GM06990 (cell line): ENCODE measurements around the gene UTF1.

ENCODE experiments used
- DNase-seq: peaks from one replicate; pipeline ENCODE4 v3.0.0-alpha.2; 2011; ENCODE audit not compliant: insufficient read length; ENCODE audit errors: extremely low read depth
- H3K27me3 ChIP-seq: replicated peaks from 2 replicates; pipeline ENCODE4 v1.6.0; 2011; ENCODE audit warnings: low read length; ENCODE audit not compliant: control insufficient read depth, insufficient read depth
- H3K36me3 ChIP-seq: 2 replicates; pipeline ENCODE4 v1.5.1; 2011; ENCODE audit warnings: low read length; ENCODE audit not compliant: control insufficient read depth, insufficient read depth
- H3K4me3 ChIP-seq: replicated peaks from 2 replicates; pipeline ENCODE4 v1.5.1; 2011; ENCODE audit warnings: low read depth, mild to moderate bottlenecking, control low read depth, low read length
- CTCF ChIP-seq: IDR thresholded peaks from 2 replicates; pipeline ENCODE4 v1.5.1; 2011; ENCODE audit warnings: low read length, control low read depth, mild to moderate bottlenecking, inconsistent platforms; ENCODE audit not compliant: insufficient read depth, poor library complexity, severe bottlenecking

UTF1 gene

GRCh38 chr10:133278577-133279265 lies 48.7 kb downstream of the UTF1 start:
- DNase-seq, result peak; percentile 76
- Histone ChIP-seq H3K4me3 (no peak overlapping the region), H3K36me3 (peaks cover 17% of the 10 kb centered on the region), H3K27me3 (no peaks in the 10 kb centered on the region)
- TF ChIP-seq CTCF, result no peak

GRCh38 chr10:133279326-133280226 lies 49.6 kb downstream of the UTF1 start:
- H3K36me3 ChIP-seq, result peaks cover 17% of the 10 kb centered on the region
- DNase-seq, result no peak
- H3K4me3 ChIP-seq, result no peak overlapping the region
- H3K27me3 ChIP-seq, result no peaks in the 10 kb centered on the region
- no peak for TF ChIP-seq CTCF

GRCh38 chr10:133280391-133281059 lies 50.5 kb downstream of the UTF1 start:
- Histone ChIP-seq H3K36me3 (peaks cover 25% of the 10 kb centered on the region), H3K4me3 (no peak overlapping the region), H3K27me3 (no peaks in the 10 kb centered on the region)
- no peak for TF ChIP-seq CTCF
- no peak for DNase-seq

GRCh38 chr10:133281084-133281483 lies 51.1 kb downstream of the UTF1 start:
- Histone ChIP-seq H3K27me3 (no peaks in the 10 kb centered on the region), H3K36me3 (peaks cover 26% of the 10 kb centered on the region), H3K4me3 (no peak overlapping the region)
- no peak for TF ChIP-seq CTCF
- DNase-seq, result no peak
